Measurements from ENCODE around the gene CEP97.

CEP97 gene

GRCh38 chr3:101813817-101814440, 89.5 kb downstream of the CEP97 start:
- DNase-seq (ENCODE audit: low spot score): peak; percentile 7

GRCh38 chr3:101814835-101815234, 90.4 kb downstream of the CEP97 start:
- no peak for DNase-seq (ENCODE audit: low spot score)

GRCh38 chr3:101816215-101817149, 92.1 kb downstream of the CEP97 start:
- no peak for DNase-seq (ENCODE audit: low spot score)

- no peak for DNase-seq (ENCODE audit: low spot score)
Observed at GRCh38 chr3:101817992-101818391, 93.6 kb downstream of the CEP97 start.

GRCh38 chr3:101819649-101820206, 95.3 kb downstream of the CEP97 start:
- DNase-seq (ENCODE audit: low spot score): no peak

Measured in SW480 (cell line).